Measurements from ENCODE around the gene TGFB3. TPM values are rescaled to one million over a fixed set of nuclear protein-coding genes. Genes with fewer than 3 reads are reported as not detected.

The TGFB3 gene
- total and polyA plus RNA-seq, 9 of the 15 experiments (the other 6 are each of a cell fraction or from before 2014, with no cell fraction given), result 0.39 to 2.0 (median 1.0) TPM

- TF ChIP-seq UBTF (IDR thresholded peaks at IDR 0.05; ENCODE audit: borderline replicate concordance in 1 of 2, low read depth in 2 of 2, low read length in 2 of 2), result 0 out of 4 replicates have a peak, but pooled peaks of 1 of the 2 experiments have one; percentile 62
- TF ChIP-seq L3MBTL2 (IDR thresholded peaks at IDR 0.05), result no peak
- peak in 1 of 2 experiments; percentile 15 for TF ChIP-seq E2F6 (IDR thresholded peaks at IDR 0.05; ENCODE audit: borderline replicate concordance in 1 of 2, extremely low read depth in 1 of 2, insufficient read depth in 1 of 2, insufficient read length in 1 of 2, low read depth in 1 of 2, low read length in 1 of 2, poor library complexity in 1 of 2, severe bottlenecking in 1 of 2)
- TF ChIP-seq MNT (conservative IDR thresholded peaks at IDR 0.05), result 0 out of 4 replicates have a peak, but pooled peaks of 1 of the 2 experiments have one; percentile 37
- TF ChIP-seq GABPB1 (CRISPR knock-in tag; IDR thresholded peaks at IDR 0.05), result no peak
- peak; percentile 26 to 46; a peak in 3 of 4 replicates for TF ChIP-seq NRF1 (conservative IDR thresholded peaks at IDR 0.05 in 1 of 2, IDR thresholded peaks at IDR 0.05 in 1 of 2)
- TF ChIP-seq GATAD2B (IDR thresholded peaks at IDR 0.05; ENCODE audit: borderline replicate concordance), result no peak
- peak; percentile 29; the same call in 1 of the 2 replicates for TF ChIP-seq STAG1 (CRISPR knock-in tag; IDR thresholded peaks at IDR 0.05; ENCODE audit: borderline replicate concordance)
- TF ChIP-seq NFIC (IDR thresholded peaks at IDR 0.05), result peak; percentile 63
- TF ChIP-seq ZNF384 (IDR thresholded peaks at IDR 0.05; ENCODE audit: low read depth, low read length), result no peak
- TF ChIP-seq PCBP1 (IDR thresholded peaks at IDR 0.05; ENCODE audit: low read depth, low read length, poor library complexity, severe bottlenecking), result peak; percentile 32
- peak; percentile 67 for TF ChIP-seq PKNOX1 (IDR thresholded peaks at IDR 0.05)
- no peak for TF ChIP-seq NBN (IDR thresholded peaks at IDR 0.05; ENCODE audit: low read depth)
- TF ChIP-seq CBX5 (IDR thresholded peaks at IDR 0.05; ENCODE audit: borderline replicate concordance, low read depth), result no peak
Observed at GRCh38 chr14:75982266-75983018, 647 bp upstream of the TGFB3 start (continued).

Data from K562 (cell line).